ENCODE data around the gene ZNF771.

DNA sequence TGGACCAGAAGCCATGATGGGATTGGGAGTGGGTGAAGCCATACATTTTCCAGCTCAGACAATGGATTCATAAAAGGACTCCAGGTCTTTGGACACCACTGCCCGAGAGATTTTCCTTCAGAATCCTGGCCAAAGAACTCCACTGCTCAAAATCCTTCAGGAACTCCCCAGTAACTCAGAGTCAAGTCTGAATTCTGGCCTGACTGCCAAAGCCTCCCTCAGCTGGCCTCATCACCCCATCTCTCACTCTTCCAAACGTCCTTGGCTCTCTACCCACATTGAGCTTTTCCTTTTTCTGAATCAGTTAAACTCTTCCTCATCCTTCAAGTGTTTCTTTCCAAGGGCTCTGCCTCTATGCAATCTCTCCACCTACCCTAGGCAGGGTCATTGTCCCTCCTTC is 23.9 kb upstream of the ZNF771 start:
- TF ChIP-seq, protein P1, sequence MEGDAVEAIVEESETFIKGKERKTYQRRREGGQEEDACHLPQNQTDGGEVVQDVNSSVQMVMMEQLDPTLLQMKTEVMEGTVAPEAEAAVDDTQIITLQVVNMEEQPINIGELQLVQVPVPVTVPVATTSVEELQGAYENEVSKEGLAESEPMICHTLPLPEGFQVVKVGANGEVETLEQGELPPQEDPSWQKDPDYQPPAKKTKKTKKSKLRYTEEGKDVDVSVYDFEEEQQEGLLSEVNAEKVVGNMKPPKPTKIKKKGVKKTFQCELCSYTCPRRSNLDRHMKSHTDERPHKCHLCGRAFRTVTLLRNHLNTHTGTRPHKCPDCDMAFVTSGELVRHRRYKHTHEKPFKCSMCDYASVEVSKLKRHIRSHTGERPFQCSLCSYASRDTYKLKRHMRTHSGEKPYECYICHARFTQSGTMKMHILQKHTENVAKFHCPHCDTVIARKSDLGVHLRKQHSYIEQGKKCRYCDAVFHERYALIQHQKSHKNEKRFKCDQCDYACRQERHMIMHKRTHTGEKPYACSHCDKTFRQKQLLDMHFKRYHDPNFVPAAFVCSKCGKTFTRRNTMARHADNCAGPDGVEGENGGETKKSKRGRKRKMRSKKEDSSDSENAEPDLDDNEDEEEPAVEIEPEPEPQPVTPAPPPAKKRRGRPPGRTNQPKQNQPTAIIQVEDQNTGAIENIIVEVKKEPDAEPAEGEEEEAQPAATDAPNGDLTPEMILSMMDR (IDR thresholded peaks at IDR 0.05; ENCODE audit: insufficient read depth, low read length, poor library complexity, severe bottlenecking): no peak
- TF ChIP-seq EZH2phosphoT487 (conservative IDR thresholded peaks at IDR 0.05; ENCODE audit: low read length): no peak

All from SU-DHL-6 (cell line).